ENCODE data around the gene BRSK1. TPM values are rescaled to one million over a fixed set of nuclear protein-coding genes. Genes with fewer than 3 reads are reported as not detected.

Gene BRSK1
- total and polyA plus RNA-seq, 2 of the 8 experiments (the other 6 are each of a cell fraction or from before 2014, with no cell fraction given), result 27.6 to 32.7 TPM

DNA sequence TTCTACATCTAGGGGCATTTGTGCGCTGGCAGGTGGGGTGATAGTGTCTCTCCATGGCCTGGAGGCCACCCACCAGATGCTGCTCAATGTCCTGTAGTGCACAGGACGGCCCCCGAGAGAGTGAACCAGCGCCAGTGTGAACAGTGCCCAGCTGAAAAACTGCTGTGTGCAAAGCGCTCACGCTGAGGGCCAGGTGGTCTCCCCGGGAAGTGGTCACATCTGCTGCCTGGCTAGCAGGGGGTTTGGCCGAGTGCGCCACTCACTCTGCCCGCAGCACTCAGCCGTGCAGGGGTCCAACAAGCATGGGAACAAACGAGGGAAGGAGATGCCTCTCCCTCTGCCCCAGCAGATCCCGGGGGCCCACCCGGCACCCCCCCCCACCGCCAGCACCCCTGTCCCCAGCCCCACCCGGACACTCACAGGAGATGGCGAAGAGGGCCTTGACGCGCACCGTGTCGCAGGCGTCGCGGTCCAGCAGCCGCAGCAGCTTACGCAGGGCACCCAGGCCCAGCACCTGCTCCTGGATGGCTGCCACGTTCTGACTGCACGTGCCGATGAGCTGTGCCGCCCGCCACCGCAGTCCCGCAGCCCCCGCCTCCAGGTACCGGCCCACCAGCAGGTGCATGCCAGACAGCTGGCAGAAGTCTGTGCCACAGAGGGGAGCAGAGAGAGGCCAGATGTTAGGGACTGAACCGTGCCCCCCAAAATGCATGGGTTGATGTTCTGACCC lies 9.7 kb upstream of the BRSK1 start (continued):
- TF ChIP-seq, protein P1, sequence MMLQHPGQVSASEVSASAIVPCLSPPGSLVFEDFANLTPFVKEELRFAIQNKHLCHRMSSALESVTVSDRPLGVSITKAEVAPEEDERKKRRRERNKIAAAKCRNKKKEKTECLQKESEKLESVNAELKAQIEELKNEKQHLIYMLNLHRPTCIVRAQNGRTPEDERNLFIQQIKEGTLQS (IDR thresholded peaks at IDR 0.05; ENCODE audit: insufficient read depth, low read depth, low read length), result no peak
- TF ChIP-seq GABPA (IDR thresholded peaks at IDR 0.05; ENCODE audit: borderline replicate concordance, insufficient read depth, low read length), result no peak
- TF ChIP-seq PHF8 (conservative IDR thresholded peaks at IDR 0.05; ENCODE audit: low read depth, low read length), result no peak
- no peak for TF ChIP-seq CHD1 (IDR thresholded peaks at IDR 0.05; ENCODE audit: low read depth, low read length)
- no peak for TF ChIP-seq NRF1 (IDR thresholded peaks at IDR 0.05; ENCODE audit: low read depth, low read length)
- no peak for TF ChIP-seq SUZ12 (IDR thresholded peaks at IDR 0.05; ENCODE audit: low read length)
- no peak for TF ChIP-seq KDM1A (IDR thresholded peaks at IDR 0.05; ENCODE audit: borderline replicate concordance, low read length)
